OCI-LY7 (cell line): ENCODE results near the gene AP3S2. TPM values are rescaled to one million over a fixed set of nuclear protein-coding genes. Genes with fewer than 3 reads are reported as not detected.
"Not testable (repeated sequence)": the region's sequence is repeated elsewhere in the genome, so short reads cannot be mapped to it uniquely, and the experiment has no call there.

Experiments
- BruUV-seq: library from RNA; stranded (reverse); fragments of 400-500 nt; replicated peaks from 2 replicates; lab custom pipeline; 2021; lab: Mats Ljungman, UMichigan
- CTCF ChIA-PET: fragments of 300-600 bp; sonication (Branson Sonifier 250); formaldehyde crosslinking; loops from one replicate; lab custom pipeline; 2022; ENCODE audit warnings: antibody characterized with exemption; ENCODE audit not compliant: unreplicated experiment; lab: Charles Lee
- POLR2A ChIA-PET: fragments of 300-600 bp; sonication (Branson Sonifier 250); formaldehyde crosslinking; loops from one replicate; lab custom pipeline; 2022; ENCODE audit warnings: antibody characterized with exemption; lab: Charles Lee
- DNase-seq: peaks from one replicate; pipeline ENCODE4 v3.0.0-alpha.2; 2015; ENCODE audit warnings: low spot score
- H2AFZ ChIP-seq: fragments of 200-600 bp; sonication (generic), shearing (Covaris generic); 2 replicates; pipeline ENCODE4 v1.6.1; 2014; ENCODE audit warnings: mild to moderate bottlenecking, antibody characterized with exemption, low read length, moderate library complexity
- H3K27ac ChIP-seq: fragments of 200-600 bp; sonication (generic); 2 replicates; pipeline ENCODE4 v1.5.1; 2014; ENCODE audit warnings: mixed run types, low read depth, mild to moderate bottlenecking, moderate library complexity, low read length, inconsistent platforms; ENCODE audit not compliant: poor library complexity, severe bottlenecking
- H3K36me3 ChIP-seq: fragments of 200-600 bp; sonication (generic); 2 replicates; pipeline ENCODE4 v1.6.1; 2014; ENCODE audit warnings: mild to moderate bottlenecking, antibody characterized with exemption, low read length, moderate library complexity, mixed read lengths; ENCODE audit not compliant: insufficient read depth
- H3K4me1 ChIP-seq: fragments of 200-600 bp; sonication (generic); 2 replicates; pipeline ENCODE4 v1.5.1; 2014; ENCODE audit warnings: mild to moderate bottlenecking, low read length; ENCODE audit not compliant: insufficient read depth, poor library complexity, severe bottlenecking
- H3K4me2 ChIP-seq: fragments of 200-600 bp; sonication (generic); 2 replicates; pipeline ENCODE4 v1.6.1; 2014; ENCODE audit warnings: mild to moderate bottlenecking, low read length
- H3K4me3 ChIP-seq: fragments of 200-600 bp; sonication (generic); 2 replicates; pipeline ENCODE4 v1.5.1; 2014; ENCODE audit warnings: mild to moderate bottlenecking, low read depth, low read length; ENCODE audit not compliant: poor library complexity, severe bottlenecking
- H3K79me2 ChIP-seq: fragments of 200-600 bp; sonication (generic); 2 replicates; pipeline ENCODE4 v1.6.1; 2016; ENCODE audit warnings: low read depth, mild to moderate bottlenecking, low read length, moderate library complexity, mixed read lengths; ENCODE audit not compliant: insufficient read depth
- H3K9me2 ChIP-seq: fragments of 200-600 bp; sonication (generic); 2 replicates; pipeline ENCODE4 v1.6.1; 2016; ENCODE audit warnings: mild to moderate bottlenecking, low read length, mixed read lengths; ENCODE audit not compliant: insufficient read depth
- H3K9me3 ChIP-seq: fragments of 200-600 bp; sonication (generic); 2 replicates; pipeline ENCODE4 v1.6.1; 2014; ENCODE audit warnings: mild to moderate bottlenecking, mixed run types, low read length, mixed read lengths
- H4K20me1 ChIP-seq: fragments of 200-600 bp; sonication (generic); 2 replicates; pipeline ENCODE4 v1.6.1; 2014; ENCODE audit warnings: mild to moderate bottlenecking, antibody characterized with exemption, low read length, moderate library complexity, mixed read lengths; ENCODE audit not compliant: insufficient read depth
- CTCF ChIP-seq: fragments of 200-600 bp; sonication (generic); conservative IDR thresholded peaks from 2 replicates; pipeline ENCODE4 v1.5.1; 2014; ENCODE audit warnings: mild to moderate bottlenecking, antibody characterized with exemption, low read length, moderate library complexity, mixed read lengths
- EZH2phosphoT487 ChIP-seq: fragments of 200-600 bp; sonication (generic); IDR thresholded peaks from 2 replicates; pipeline ENCODE4 v1.6.1; 2018; ENCODE audit warnings: low read depth, borderline replicate concordance, mild to moderate bottlenecking, mixed run types, antibody characterized with exemption, low read length, moderate library complexity, mixed read lengths
- intact Hi-C: fragments of 100-400 bp; cut with micrococcal nuclease; formaldehyde crosslinking; loops from one replicate; pipeline ENCODE4 v1.10.0; 2022; ENCODE audit not compliant: unreplicated experiment
- total RNA-seq, 2 experiments: library from RNA; depleted of rRNA in 1 of 2; stranded (reverse); fragments of >200 nt in 1 of 2; shearing (Covaris generic) in 1 of 2; gene quantifications; 2 replicates each; pipeline ENCODE4 v1.2.3, GENCODE V29; 2014 to 2022

The AP3S2 gene
- total RNA-seq, 2 experiments from 2014 or later, result 20.8 to 30.4 TPM

GRCh38 chr15:89855948-89856347 lies 37.8 kb downstream of the AP3S2 start:
- Histone ChIP-seq H2AFZ (no peak overlapping the region), H4K20me1 (no peaks in the 10 kb centered on the region), H3K27ac (no peak overlapping the region), H3K36me3 (peaks cover 49% of the 10 kb centered on the region), H3K9me3 (no peaks in the 10 kb centered on the region), H3K4me3 (no peak overlapping the region), H3K4me2 (no peak overlapping the region), H3K9me2 (no peaks in the 10 kb centered on the region), H3K79me2 (no peaks in the 10 kb centered on the region), H3K4me1 (no peaks in the 10 kb centered on the region)
- POLR2A ChIA-PET, result no interaction called here
- no peak for DNase-seq
- CTCF ChIA-PET, result no interaction called here
- TF ChIP-seq CTCF (no peak), EZH2phosphoT487 (no peak)
- intact Hi-C loops, result no loop called here
- BruUV-seq, result no TSS peak

GRCh38 chr15:89854863-89855262 lies 38.9 kb downstream of the AP3S2 start:
- H3K4me1 ChIP-seq, DNase-seq, H3K9me2 ChIP-seq, H4K20me1 ChIP-seq, H3K4me2 ChIP-seq, H3K27ac ChIP-seq, CTCF ChIA-PET, intact Hi-C loops, POLR2A ChIA-PET, H3K79me2 ChIP-seq, BruUV-seq, H3K4me3 ChIP-seq, H2AFZ ChIP-seq, H3K9me3 ChIP-seq: not testable (repeated sequence)
- peaks cover 41% of the 10 kb centered on the region for H3K36me3 ChIP-seq

- H3K79me2 ChIP-seq, result no peaks in the 10 kb centered on the region
- TF ChIP-seq EZH2phosphoT487 (no peak), CTCF (no peak)
Measured at GRCh38 chr15:89852342-89852995, 41.3 kb downstream of the AP3S2 start.

More at GRCh38 chr15:89852342-89852995, 41.3 kb downstream of the AP3S2 start:
- POLR2A ChIA-PET, result interaction anchor here (1.2 kb wide), 1 partner anchor 59 kb away, joined by 3 read pairs; no protein-coding TSS in a partner anchor
- CTCF ChIA-PET, result no interaction called here
- Histone ChIP-seq H3K4me1 (no peaks in the 10 kb centered on the region), H3K4me2 (no peak overlapping the region), H3K9me2 (no peaks in the 10 kb centered on the region), H2AFZ (no peak overlapping the region), H4K20me1 (no peaks in the 10 kb centered on the region), H3K4me3 (no peak overlapping the region), H3K9me3 (no peaks in the 10 kb centered on the region), H3K27ac (no peak overlapping the region), H3K36me3 (peaks cover 42% of the 10 kb centered on the region)
- no peak for DNase-seq
- intact Hi-C loops, result no loop called here
- no TSS peak for BruUV-seq
